ENCODE data around the gene UVRAG.

The UVRAG gene

GRCh38 chr11:76119779-76120178, 304.8 kb downstream of the UVRAG start:
- no peak for TF ChIP-seq CTCF (conservative IDR thresholded peaks at IDR 0.05)
- H3K27ac ChIP-seq = no peak overlapping the region

- H3K27ac ChIP-seq = no peak overlapping the region
- no peak for TF ChIP-seq CTCF (conservative IDR thresholded peaks at IDR 0.05)
These were observed 305.6 kb downstream of the UVRAG start for GRCh38 chr11:76120513-76121101.

- no peak overlapping the region for H3K27ac ChIP-seq
- no peak for TF ChIP-seq CTCF (conservative IDR thresholded peaks at IDR 0.05)
These were observed 308.2 kb downstream of the UVRAG start for GRCh38 chr11:76123248-76123647.

- no peak for TF ChIP-seq CTCF (conservative IDR thresholded peaks at IDR 0.05)
- H3K27ac ChIP-seq = no peak overlapping the region
These were observed 310.1 kb downstream of the UVRAG start for GRCh38 chr11:76124905-76125770.

GRCh38 chr11:76129729-76130128, 314.7 kb downstream of the UVRAG start:
- TF ChIP-seq CTCF (conservative IDR thresholded peaks at IDR 0.05) = no peak
- H3K27ac ChIP-seq = no peak overlapping the region

- no peak for TF ChIP-seq CTCF (conservative IDR thresholded peaks at IDR 0.05)
These were observed 316.1 kb downstream of the UVRAG start for GRCh38 chr11:76131142-76131541.

GRCh38 chr11:76131671-76132631, 316.9 kb downstream of the UVRAG start:
- H3K27ac ChIP-seq = no peak overlapping the region
- TF ChIP-seq CTCF (conservative IDR thresholded peaks at IDR 0.05) = no peak

More at GRCh38 chr11:76131142-76131541, 316.1 kb downstream of the UVRAG start:
- no peak overlapping the region for H3K27ac ChIP-seq

Measured in VCaP (cell line).